Peyer's patch (tissue), 4 donors: ENCODE measurements around the gene BHLHE40.

ENCODE experiments used
- CTCF ChIP-seq, 6 experiments: fragments of 450-650 bp in 4 of 6; fragments of 200-600 bp in 2 of 6; sonication (generic) in 1 of 6; IDR thresholded peaks; one replicate each; pipeline ENCODE4 v1.5.1; 2017 to 2019; ENCODE audit warnings: antibody characterized with exemption in 6 of 6, mild to moderate bottlenecking in 3 of 6, moderate library complexity in 1 of 6
- POLR2A ChIP-seq, 2 donors: fragments of 450-650 bp; IDR thresholded peaks; one replicate each; pipeline ENCODE4 v1.5.1; 2017; ENCODE audit warnings: antibody characterized with exemption in 2 of 2, mild to moderate bottlenecking in 2 of 2, moderate library complexity in 2 of 2

GRCh38 chr3:4950948-4951347, 28.3 kb upstream of the BHLHE40 start:
- TF ChIP-seq CTCF (IDR thresholded peaks at IDR 0.05): no peak
- no peak for TF ChIP-seq POLR2A (IDR thresholded peaks at IDR 0.05)
